Measurements from ENCODE around the gene PSMD5. TPM values are rescaled to one million over a fixed set of nuclear protein-coding genes. Genes with fewer than 3 reads are reported as not detected.

PSMD5 gene
- total RNA-seq (2022; extraction: Qiagen RNA extraction; ENCODE audit: low read depth) = 30.1 to 38.1 TPM (median 30.5 TPM) in 5 replicates

GRCh38 chr9:120842685-120843485 is at the start of gene PSMD5:
PSMD5 (minus strand) TSS chr9:120842922; CDS start chr9:120842909, 13 bp downstream.

DNA sequence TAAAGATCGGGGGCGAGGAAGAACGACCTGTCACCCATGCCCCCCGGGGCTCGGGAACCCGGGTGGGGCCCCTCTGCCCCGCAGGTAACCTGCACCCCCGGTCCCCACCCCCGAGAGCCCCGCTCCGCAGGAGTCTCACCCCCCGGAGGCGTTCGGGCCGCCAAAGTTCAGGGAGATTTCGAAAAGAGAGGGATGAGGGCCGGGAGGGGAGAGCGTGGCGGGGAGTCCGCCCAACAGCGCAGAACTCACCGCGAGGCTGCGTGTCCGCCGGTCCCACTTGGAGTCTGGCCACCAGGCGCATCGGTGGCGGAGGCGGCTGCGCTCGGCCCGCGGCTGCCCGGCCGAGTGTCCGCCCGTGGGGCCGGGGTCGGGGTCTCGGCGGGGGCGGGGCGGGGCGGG is 34.1 kb upstream of the PSMD5 start, which contains the start of gene PHF19:
Gene PHF19, minus strand, starts transcription at position 347 of the 399 bp plus-strand sequence. CDS start 2,447 bp downstream, outside the sequence.

DNA sequence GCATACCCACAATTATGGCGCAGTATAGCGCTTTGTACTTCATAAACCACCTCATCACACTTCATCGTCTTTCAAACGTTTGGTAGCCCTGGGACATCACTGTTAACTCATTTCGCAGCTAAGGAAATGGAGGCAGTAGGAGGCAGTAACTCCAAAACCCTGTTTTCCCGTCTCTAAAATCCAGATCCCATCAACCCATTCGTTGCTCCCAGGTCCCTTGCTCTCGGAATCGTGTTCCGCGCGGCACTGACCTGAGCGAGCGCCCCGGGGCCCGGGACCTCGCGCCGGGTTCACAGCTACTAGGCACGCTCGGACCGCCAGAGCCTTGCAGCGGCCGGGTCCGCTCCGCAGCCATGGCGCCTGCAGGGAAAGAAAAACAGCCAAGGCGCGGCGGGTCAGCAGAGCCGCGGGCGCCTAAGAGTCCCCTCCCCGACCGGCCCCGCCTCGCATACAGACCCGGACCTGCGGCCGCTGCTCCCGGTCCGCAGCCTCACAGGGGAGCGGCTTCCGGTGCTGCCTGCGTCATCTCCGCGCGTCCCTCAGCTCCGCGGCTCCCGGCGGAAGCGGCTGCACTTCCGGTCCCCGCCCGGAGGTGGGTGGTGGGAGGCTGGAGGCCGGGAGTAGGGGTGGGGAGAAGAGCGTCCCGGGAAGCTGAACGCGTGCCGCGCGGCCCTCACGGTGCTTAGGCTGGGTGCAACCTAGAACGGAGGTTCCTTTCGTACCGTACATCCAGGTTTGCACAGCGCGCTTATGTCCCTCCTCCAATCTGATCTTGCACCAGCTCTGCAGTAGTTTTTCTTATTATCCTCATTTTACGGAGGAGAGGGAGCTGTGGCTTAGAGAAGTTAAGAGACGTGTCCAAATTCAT is 49.6 kb downstream of the PSMD5 start, which contains the start of gene FBXW2:
Gene FBXW2, minus strand, starts transcription at position 519 of the 868 bp plus-strand sequence. CDS start 5,158 bp downstream, outside the sequence.

Other genes with a start within 250 kb of the PSMD5 start
- 22.6 to 32.6 TPM (median 26.2 TPM) in 5 replicates for gene MEGF9, start 128.5 kb downstream of the PSMD5 start, total RNA-seq (2022; extraction: Qiagen RNA extraction; ENCODE audit: low read depth)
- gene FBXW2, start 49.5 kb downstream of the PSMD5 start, total RNA-seq (2022; extraction: Qiagen RNA extraction; ENCODE audit: low read depth) = 36.0 to 43.9 TPM (median 41.9 TPM) in 5 replicates
- 87.0 to 139 TPM (median 128 TPM) in 5 replicates for gene PHF19, start 34.3 kb upstream of the PSMD5 start, total RNA-seq (2022; extraction: Qiagen RNA extraction; ENCODE audit: low read depth)
- gene TRAF1, start 83.9 kb upstream of the PSMD5 start, total RNA-seq (2022; extraction: Qiagen RNA extraction; ENCODE audit: low read depth) = 5.3 to 11.0 TPM (median 8.1 TPM) in 5 replicates
- 10.4 to 13.9 TPM (median 12.5 TPM) in 5 replicates for gene C5, start 207.4 kb upstream of the PSMD5 start, total RNA-seq (2022; extraction: Qiagen RNA extraction; ENCODE audit: low read depth)
- 4.9 to 7.4 TPM (median 6.3 TPM) in 5 replicates for gene CNTRL, start 232.0 kb upstream of the PSMD5 start, total RNA-seq (2022; extraction: Qiagen RNA extraction; ENCODE audit: low read depth)